ENCODE data around the gene MYCBP.

DNA sequence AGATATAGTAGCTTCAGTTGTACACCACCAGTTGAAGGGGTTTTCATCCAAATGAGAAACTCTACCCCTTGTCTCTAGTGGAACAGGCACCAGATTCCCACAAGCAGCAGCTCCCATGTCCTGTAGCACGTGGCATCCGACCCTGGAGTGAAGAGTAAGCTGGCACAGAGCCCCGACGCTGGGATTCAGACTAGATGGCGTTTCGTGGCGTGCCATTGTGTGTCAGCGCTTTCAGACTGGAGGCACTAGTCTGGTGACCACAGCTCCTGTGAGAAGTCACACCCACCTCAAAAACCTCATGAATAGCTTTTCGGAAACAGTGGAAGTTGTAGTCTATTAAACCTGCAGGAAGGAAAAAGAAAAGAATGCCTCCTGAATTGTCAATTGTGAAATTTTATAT is 33.8 kb downstream of the MYCBP start:
- TF ChIP-seq TAF1 (IDR thresholded peaks at IDR 0.05; ENCODE audit: borderline replicate concordance, insufficient read depth, low read length) (no peak), SIN3A (IDR thresholded peaks at IDR 0.05; ENCODE audit: borderline replicate concordance, insufficient read depth, low read length) (no peak), POLR2AphosphoS5 (IDR thresholded peaks at IDR 0.05; ENCODE audit: low read depth, low read length) (no peak), FOXP2 (optimal IDR thresholded peaks at IDR 0.05; ENCODE audit: borderline replicate concordance, extremely low read depth, extremely low read length, insufficient read depth) (no peak)
- TF ChIP-seq, protein P1, sequence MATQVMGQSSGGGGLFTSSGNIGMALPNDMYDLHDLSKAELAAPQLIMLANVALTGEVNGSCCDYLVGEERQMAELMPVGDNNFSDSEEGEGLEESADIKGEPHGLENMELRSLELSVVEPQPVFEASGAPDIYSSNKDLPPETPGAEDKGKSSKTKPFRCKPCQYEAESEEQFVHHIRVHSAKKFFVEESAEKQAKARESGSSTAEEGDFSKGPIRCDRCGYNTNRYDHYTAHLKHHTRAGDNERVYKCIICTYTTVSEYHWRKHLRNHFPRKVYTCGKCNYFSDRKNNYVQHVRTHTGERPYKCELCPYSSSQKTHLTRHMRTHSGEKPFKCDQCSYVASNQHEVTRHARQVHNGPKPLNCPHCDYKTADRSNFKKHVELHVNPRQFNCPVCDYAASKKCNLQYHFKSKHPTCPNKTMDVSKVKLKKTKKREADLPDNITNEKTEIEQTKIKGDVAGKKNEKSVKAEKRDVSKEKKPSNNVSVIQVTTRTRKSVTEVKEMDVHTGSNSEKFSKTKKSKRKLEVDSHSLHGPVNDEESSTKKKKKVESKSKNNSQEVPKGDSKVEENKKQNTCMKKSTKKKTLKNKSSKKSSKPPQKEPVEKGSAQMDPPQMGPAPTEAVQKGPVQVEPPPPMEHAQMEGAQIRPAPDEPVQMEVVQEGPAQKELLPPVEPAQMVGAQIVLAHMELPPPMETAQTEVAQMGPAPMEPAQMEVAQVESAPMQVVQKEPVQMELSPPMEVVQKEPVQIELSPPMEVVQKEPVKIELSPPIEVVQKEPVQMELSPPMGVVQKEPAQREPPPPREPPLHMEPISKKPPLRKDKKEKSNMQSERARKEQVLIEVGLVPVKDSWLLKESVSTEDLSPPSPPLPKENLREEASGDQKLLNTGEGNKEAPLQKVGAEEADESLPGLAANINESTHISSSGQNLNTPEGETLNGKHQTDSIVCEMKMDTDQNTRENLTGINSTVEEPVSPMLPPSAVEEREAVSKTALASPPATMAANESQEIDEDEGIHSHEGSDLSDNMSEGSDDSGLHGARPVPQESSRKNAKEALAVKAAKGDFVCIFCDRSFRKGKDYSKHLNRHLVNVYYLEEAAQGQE (IDR thresholded peaks at IDR 0.05; ENCODE audit: insufficient read depth in 1 of 2, low read depth in 2 of 2, low read length in 2 of 2), result no peak
